HG03439 (cell line): Measurements from ENCODE around the gene POTEM.
"Not testable (repeated sequence)": the region's sequence is repeated elsewhere in the genome, so short reads cannot be mapped to it uniquely, and the experiment has no call there.

Source experiments
- ATAC-seq: cut with Tn5 transposase; IDR thresholded peaks from one replicate; pipeline ENCODE4 v1.9.1; 2021; ENCODE audit warnings: mild to moderate bottlenecking, moderate library complexity; ENCODE audit not compliant: unreplicated experiment

The POTEM gene

DNA sequence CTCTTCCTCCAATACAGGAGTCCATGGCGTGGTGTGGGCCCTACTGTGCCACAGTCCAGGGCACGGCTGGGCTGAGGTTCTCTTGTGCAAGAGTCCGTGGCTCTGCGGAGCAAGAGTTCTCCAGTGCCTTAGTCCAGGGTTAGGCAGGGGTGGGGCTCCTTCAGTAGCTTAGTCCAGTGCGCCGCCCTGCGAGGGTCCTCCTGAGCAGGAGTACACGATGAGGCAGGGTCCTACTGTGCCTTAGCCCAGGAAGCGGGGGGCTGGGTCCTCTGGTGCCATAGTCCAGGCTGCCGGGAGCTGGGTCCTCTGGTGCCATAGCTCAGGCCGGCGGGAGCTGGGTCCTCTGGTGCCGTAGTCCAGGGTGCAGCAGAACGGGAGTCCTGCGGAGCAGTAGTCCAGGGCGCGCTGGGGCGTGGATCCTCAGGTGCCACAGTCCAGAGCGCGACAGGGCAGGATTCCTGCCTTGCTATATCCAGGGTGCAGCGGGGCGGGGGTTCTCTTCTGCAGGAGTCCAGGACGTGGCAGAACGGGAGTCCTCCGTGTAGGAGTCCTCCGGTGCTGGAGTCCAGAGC, 69.7 kb downstream of the POTEM start:
- not testable (repeated sequence) for ATAC-seq

DNA sequence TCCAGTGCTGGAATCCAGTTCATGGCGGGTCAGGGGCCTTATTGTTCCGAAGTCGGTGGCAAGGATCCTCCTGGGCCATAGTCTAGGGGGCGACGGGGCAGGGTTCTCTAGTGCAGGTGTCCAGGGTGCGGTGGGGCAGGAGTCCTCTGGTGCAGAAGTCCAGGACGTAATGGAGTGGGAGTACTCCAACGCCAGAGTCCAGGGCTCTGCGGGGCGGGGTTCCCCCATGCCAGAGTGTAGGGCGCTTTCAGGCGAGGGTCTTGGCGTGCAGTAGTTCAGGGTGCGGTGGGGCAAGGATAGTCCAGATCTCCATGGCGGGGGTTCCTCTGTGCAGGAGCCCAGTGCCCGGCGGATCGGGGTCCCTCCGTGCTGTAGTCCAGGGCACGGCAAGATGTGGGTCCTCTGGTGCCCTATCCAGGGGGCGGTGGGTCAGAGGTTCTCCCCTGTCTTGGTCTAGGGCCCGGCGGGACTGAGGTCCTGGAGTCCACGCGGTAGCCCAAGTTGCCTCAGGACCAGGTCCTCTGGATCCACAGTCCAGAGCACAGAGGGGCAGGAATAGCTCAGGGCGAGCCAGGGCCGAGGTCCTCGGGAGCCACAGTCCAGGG, 70.9 kb downstream of the POTEM start:
- ATAC-seq, result not testable (repeated sequence)

DNA sequence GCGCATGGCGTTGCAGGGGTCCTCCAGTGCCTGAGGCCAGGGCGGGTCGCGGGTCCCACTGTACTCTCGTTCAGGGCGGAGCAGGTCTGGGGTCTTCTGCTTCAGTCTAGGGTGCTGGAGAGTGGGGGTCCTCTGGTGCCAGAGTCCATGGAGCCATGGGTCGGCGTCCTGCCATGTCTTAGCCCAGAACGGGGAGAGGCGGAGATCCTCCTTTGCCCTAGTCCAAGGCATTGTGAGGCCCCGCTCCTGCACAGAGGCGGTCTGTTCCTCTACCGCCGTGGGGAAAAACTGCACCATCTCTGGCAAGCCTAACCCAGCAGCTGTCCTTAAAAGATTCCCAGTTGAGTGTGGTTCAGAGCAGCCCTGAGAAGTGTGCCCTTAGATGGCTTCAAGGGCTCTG, 71.6 kb downstream of the POTEM start:
- not testable (repeated sequence) for ATAC-seq

DNA sequence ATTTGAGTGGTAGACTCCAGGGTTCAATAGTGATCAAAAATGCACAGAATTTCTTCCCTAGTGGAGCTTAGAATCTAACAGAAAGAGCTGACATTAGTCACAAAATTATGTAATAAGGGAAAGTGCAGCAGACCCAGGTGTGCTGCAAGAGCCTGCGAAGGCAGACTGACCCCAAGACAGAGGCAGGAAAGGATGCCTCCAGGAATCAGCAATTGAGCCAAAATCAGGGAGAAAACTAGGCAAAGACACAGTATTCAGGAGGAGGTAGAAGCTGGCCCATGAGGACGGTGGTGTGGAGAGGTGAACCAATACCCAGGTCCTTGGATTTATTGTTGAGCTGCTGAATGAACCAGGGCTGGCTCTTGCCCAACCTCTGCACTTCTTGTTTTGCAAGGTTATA, 76.2 kb downstream of the POTEM start:
- ATAC-seq, result not testable (repeated sequence)
